ENCODE results near the gene CCDC112.
A peak's percentile ranks its signal among the peaks of the same experiment; 100 is the strongest.
"Not testable (repeated sequence)": the region's sequence is repeated elsewhere in the genome, so short reads cannot be mapped to it uniquely, and the experiment has no call there.

Gene CCDC112

GRCh38 chr5:115263078-115263380 is 33.4 kb downstream of the CCDC112 start:
- no peak for DNase-seq (ENCODE audit: extremely low read depth in 1 of 2, low read depth in 1 of 2)

- peak; percentile 45 to 68 for DNase-seq (ENCODE audit: extremely low read depth in 1 of 2, low read depth in 1 of 2)
These were observed 34.0 kb downstream of the CCDC112 start, which contains the start of gene PGGT1B for GRCh38 chr5:115262321-115263077. Gene PGGT1B, minus strand, starts transcription at chr5:115262877. Its CDS starts 26 bp downstream, at chr5:115262851.

GRCh38 chr5:115262011-115262320 is 34.5 kb downstream of the CCDC112 start:
- no peak for DNase-seq (ENCODE audit: extremely low read depth in 1 of 2, low read depth in 1 of 2)

GRCh38 chr5:115260248-115260647 is 36.2 kb downstream of the CCDC112 start:
- DNase-seq (ENCODE audit: extremely low read depth in 1 of 2, low read depth in 1 of 2): no peak

GRCh38 chr5:115257981-115258380 is 38.5 kb downstream of the CCDC112 start:
- DNase-seq (ENCODE audit: extremely low read depth in 1 of 2, low read depth in 1 of 2): no peak

GRCh38 chr5:115249379-115249778 is 47.1 kb downstream of the CCDC112 start:
- DNase-seq (ENCODE audit: extremely low read depth in 1 of 2, low read depth in 1 of 2): not testable (repeated sequence)

- no peak for DNase-seq (ENCODE audit: extremely low read depth in 1 of 2, low read depth in 1 of 2)
These were observed 50.0 kb downstream of the CCDC112 start for GRCh38 chr5:115246361-115246991.

GRCh38 chr5:115243412-115243811 is 53.0 kb downstream of the CCDC112 start:
- DNase-seq (ENCODE audit: extremely low read depth in 1 of 2, low read depth in 1 of 2): no peak

GRCh38 chr5:115241881-115242642 is 54.4 kb downstream of the CCDC112 start:
- DNase-seq (ENCODE audit: extremely low read depth in 1 of 2, low read depth in 1 of 2): no peak

- no peak for DNase-seq (ENCODE audit: extremely low read depth in 1 of 2, low read depth in 1 of 2)
These were observed 59.4 kb downstream of the CCDC112 start for GRCh38 chr5:115237066-115237465.

- DNase-seq (ENCODE audit: extremely low read depth in 1 of 2, low read depth in 1 of 2): no peak
These were observed 59.9 kb downstream of the CCDC112 start for GRCh38 chr5:115236599-115236998.

- no peak for DNase-seq (ENCODE audit: extremely low read depth in 1 of 2, low read depth in 1 of 2)
These were observed 64.9 kb downstream of the CCDC112 start for GRCh38 chr5:115231598-115231997.

- DNase-seq (ENCODE audit: extremely low read depth in 1 of 2, low read depth in 1 of 2): no peak
These were observed 66.8 kb downstream of the CCDC112 start for GRCh38 chr5:115229606-115230005.

GRCh38 chr5:115227281-115227680 is 69.2 kb downstream of the CCDC112 start:
- DNase-seq (ENCODE audit: extremely low read depth in 1 of 2, low read depth in 1 of 2): no peak
